DOHH2 (cell line): ENCODE results near the gene OXNAD1.

Source experiments
- H3F3A ChIP-seq: fragments of 200-600 bp; sonication (generic), shearing (Covaris generic); 2 replicates; pipeline ENCODE4 v1.6.0; 2016; ENCODE audit warnings: antibody characterized with exemption, mild to moderate bottlenecking; ENCODE audit not compliant: control insufficient read depth, insufficient read depth
- H3K27ac ChIP-seq: fragments of 200-600 bp; sonication (generic); 2 replicates; pipeline ENCODE4 v1.5.1; 2014; ENCODE audit warnings: low read depth, mild to moderate bottlenecking, low read length, moderate library complexity
- H3K27me3 ChIP-seq: fragments of 200-600 bp; sonication (generic); 2 replicates; pipeline ENCODE4 v1.6.1; 2014; ENCODE audit warnings: mild to moderate bottlenecking, low read length, mixed read lengths; ENCODE audit not compliant: control insufficient read depth
- H3K36me3 ChIP-seq: fragments of 200-600 bp; sonication (generic); 2 replicates; pipeline ENCODE4 v1.6.1; 2014; ENCODE audit warnings: mild to moderate bottlenecking, low read length, moderate library complexity, mixed read lengths; ENCODE audit not compliant: control insufficient read depth
- H3K4me1 ChIP-seq: fragments of 200-600 bp; sonication (generic); 2 replicates; pipeline ENCODE4 v1.6.1; 2014; ENCODE audit warnings: mild to moderate bottlenecking, low read length, mixed read lengths; ENCODE audit not compliant: control insufficient read depth
- H3K4me2 ChIP-seq: fragments of 200-600 bp; sonication (generic); 2 replicates; pipeline ENCODE4 v1.6.0; 2014; ENCODE audit warnings: mild to moderate bottlenecking, low read length, moderate library complexity
- H3K4me3 ChIP-seq: fragments of 200-600 bp; sonication (generic); 2 replicates; pipeline ENCODE4 v1.5.1; 2014; ENCODE audit warnings: mild to moderate bottlenecking, low read length, mixed read lengths
- H3K79me2 ChIP-seq: fragments of 200-600 bp; sonication (generic); 2 replicates; pipeline ENCODE4 v1.6.1; 2014; ENCODE audit warnings: mild to moderate bottlenecking, low read length, mixed read lengths; ENCODE audit not compliant: control insufficient read depth
- H3K9me2 ChIP-seq: fragments of 200-600 bp; sonication (generic); replicated peaks from 2 replicates; pipeline ENCODE4 v1.6.1; 2014; ENCODE audit warnings: mild to moderate bottlenecking, low read length, mixed read lengths; ENCODE audit not compliant: control insufficient read depth
- H3K9me3 ChIP-seq: fragments of 200-600 bp; sonication (generic); 2 replicates; pipeline ENCODE4 v1.6.1; 2014; ENCODE audit warnings: antibody characterized with exemption, low read length, mixed read lengths; ENCODE audit not compliant: control insufficient read depth, insufficient read depth
- H4K20me1 ChIP-seq: fragments of 200-600 bp; sonication (generic); 2 replicates; pipeline ENCODE4 v1.6.0; 2014; ENCODE audit warnings: low read depth, mild to moderate bottlenecking, antibody characterized with exemption, low read length, moderate library complexity; ENCODE audit not compliant: control insufficient read depth, insufficient read depth
- CTCF ChIP-seq: fragments of 200-600 bp; sonication (generic); IDR thresholded peaks from one replicate; pipeline ENCODE4 v1.5.1; 2014; ENCODE audit warnings: antibody characterized with exemption, mild to moderate bottlenecking, low read depth, low read length; ENCODE audit not compliant: poor library complexity, severe bottlenecking
- EZH2phosphoT487 ChIP-seq: fragments of 200-600 bp; sonication (generic); IDR thresholded peaks from 2 replicates; pipeline ENCODE4 v1.6.1; 2017; ENCODE audit warnings: borderline replicate concordance, mild to moderate bottlenecking, antibody characterized with exemption, low read length, moderate library complexity, mixed read lengths

Gene OXNAD1

GRCh38 chr3:16335772-16336645, 71.0 kb downstream of the OXNAD1 start:
- no peaks in the 10 kb centered on the region for H3K27me3 ChIP-seq
- no peak overlapping the region for H3K4me3 ChIP-seq
- H3K27ac ChIP-seq = no peak overlapping the region
- peaks cover 29% of the 10 kb centered on the region for H3K4me1 ChIP-seq
- peaks cover 17% of the 10 kb centered on the region; the same call in 1 of the 2 replicates for H3F3A ChIP-seq
- H3K79me2 ChIP-seq = peaks cover 91% of the 10 kb centered on the region
- H3K4me2 ChIP-seq = no peak overlapping the region
- TF ChIP-seq CTCF = no peak
- TF ChIP-seq EZH2phosphoT487 = no peak
- H4K20me1 ChIP-seq = peaks cover 6% of the 10 kb centered on the region; the same call in 1 of the 2 replicates
- no peaks in the 10 kb centered on the region for H3K9me2 ChIP-seq
- H3K9me3 ChIP-seq = no peaks in the 10 kb centered on the region
- H3K36me3 ChIP-seq = peaks cover 97% of the 10 kb centered on the region

- H3K9me3 ChIP-seq = no peaks in the 10 kb centered on the region
- H3K36me3 ChIP-seq = peaks cover 96% of the 10 kb centered on the region
- no peak overlapping the region for H3K27ac ChIP-seq
Measured at GRCh38 chr3:16336825-16337224, 71.8 kb downstream of the OXNAD1 start.

GRCh38 chr3:16337856-16338540, 73.0 kb downstream of the OXNAD1 start:
- H4K20me1 ChIP-seq = peaks cover 8% of the 10 kb centered on the region; the same call in 1 of the 2 replicates
- H3K4me3 ChIP-seq = no peak overlapping the region
- H3K27me3 ChIP-seq = no peaks in the 10 kb centered on the region
- H3K36me3 ChIP-seq = peaks cover 96% of the 10 kb centered on the region
- no peak for TF ChIP-seq EZH2phosphoT487
- H3K79me2 ChIP-seq = peaks cover 90% of the 10 kb centered on the region
- peaks cover 44% of the 10 kb centered on the region for H3K4me1 ChIP-seq
- no peaks in the 10 kb centered on the region for H3K9me3 ChIP-seq
- H3K9me2 ChIP-seq = no peaks in the 10 kb centered on the region
- peak overlapping the region; percentile 3; the same call in 1 of the 2 replicates for H3K27ac ChIP-seq
- H3K4me2 ChIP-seq = no peak overlapping the region
- peaks cover 19% of the 10 kb centered on the region; the same call in 1 of the 2 replicates for H3F3A ChIP-seq

More at GRCh38 chr3:16336825-16337224, 71.8 kb downstream of the OXNAD1 start:
- H3K4me1 ChIP-seq = peaks cover 33% of the 10 kb centered on the region
- peaks cover 25% of the 10 kb centered on the region; the same call in 1 of the 2 replicates for H3F3A ChIP-seq
- no peak for TF ChIP-seq EZH2phosphoT487
- no peak for TF ChIP-seq CTCF
- H3K9me2 ChIP-seq = no peaks in the 10 kb centered on the region
- H3K79me2 ChIP-seq = peaks cover 90% of the 10 kb centered on the region
- H4K20me1 ChIP-seq = peaks cover 8% of the 10 kb centered on the region; the same call in 1 of the 2 replicates
- no peaks in the 10 kb centered on the region for H3K27me3 ChIP-seq
- no peak overlapping the region for H3K4me3 ChIP-seq
- H3K4me2 ChIP-seq = no peak overlapping the region
